ENCODE results near the gene ONECUT2. TPM values are rescaled to one million over a fixed set of nuclear protein-coding genes. Genes with fewer than 3 reads are reported as not detected.

ONECUT2 gene
- total RNA-seq, 1 donor = under 0.01 TPM

DNA sequence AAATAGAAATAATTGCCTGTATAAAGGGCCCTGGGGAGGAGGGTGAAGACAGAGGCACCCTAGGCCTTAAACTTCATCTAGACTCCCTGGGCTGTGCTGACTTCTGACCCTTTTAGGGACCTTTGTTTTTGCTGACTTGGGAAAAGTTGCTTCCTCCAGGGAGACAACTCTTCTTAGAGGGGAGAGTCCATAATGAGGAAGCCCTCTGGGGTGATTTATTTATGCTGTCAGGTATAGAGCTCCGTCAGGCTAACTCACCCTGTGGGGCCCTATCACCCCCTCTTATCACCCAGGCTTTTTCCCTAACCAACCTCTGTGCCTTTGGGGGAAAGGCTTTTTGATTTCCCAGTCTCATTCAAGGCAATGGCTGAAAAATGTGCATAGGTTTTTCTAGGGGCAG is 8.1 kb downstream of the ONECUT2 start:
- DNase-seq (ENCODE audit: low read depth in 2 of 3, low spot score in 2 of 3) = no peak

DNA sequence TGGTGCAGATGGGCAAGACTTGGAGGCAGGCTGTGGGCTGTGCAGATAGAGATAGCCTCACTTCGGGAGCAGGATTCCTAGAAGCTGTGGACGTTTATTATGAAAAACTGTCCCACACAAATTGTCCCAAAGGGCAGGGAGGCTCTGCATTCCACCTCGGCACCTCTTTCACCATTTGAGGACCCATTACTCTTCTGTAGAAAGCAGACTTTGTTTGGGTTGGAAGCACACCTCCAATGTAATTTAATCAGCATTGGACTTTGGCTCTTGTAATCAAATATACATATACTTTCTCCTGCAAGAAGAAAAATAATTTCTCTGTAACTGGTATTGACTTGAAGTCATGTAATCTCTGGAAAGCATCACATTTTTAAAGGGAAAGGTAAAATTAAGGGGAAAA is 8.5 kb downstream of the ONECUT2 start:
- no peak for DNase-seq (ENCODE audit: low read depth in 2 of 3, low spot score in 2 of 3)

DNA sequence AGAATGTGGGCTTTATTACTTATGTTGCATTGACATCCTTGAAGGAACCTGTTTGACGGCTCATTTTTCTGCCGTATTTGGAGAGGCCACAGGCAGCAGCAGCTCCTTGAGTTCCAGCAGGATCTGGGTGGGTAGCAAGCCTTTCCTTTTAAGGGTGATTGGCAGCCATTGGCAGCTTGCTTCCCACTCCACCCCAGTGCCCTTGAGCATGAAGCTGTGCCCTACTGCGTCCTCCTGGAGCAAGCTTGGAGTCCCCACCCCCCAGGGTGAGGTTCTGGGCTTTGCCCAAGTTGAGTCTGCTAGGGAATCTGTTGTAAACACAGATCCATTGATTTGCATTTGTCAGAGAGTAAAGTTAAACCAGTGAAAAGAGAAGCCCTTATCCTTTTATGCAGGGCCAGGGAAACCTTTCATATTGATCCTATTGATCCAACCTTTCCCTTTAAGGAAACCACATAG is 9.2 kb downstream of the ONECUT2 start:
- no peak for DNase-seq (ENCODE audit: low read depth in 2 of 3, low spot score in 2 of 3)

DNA sequence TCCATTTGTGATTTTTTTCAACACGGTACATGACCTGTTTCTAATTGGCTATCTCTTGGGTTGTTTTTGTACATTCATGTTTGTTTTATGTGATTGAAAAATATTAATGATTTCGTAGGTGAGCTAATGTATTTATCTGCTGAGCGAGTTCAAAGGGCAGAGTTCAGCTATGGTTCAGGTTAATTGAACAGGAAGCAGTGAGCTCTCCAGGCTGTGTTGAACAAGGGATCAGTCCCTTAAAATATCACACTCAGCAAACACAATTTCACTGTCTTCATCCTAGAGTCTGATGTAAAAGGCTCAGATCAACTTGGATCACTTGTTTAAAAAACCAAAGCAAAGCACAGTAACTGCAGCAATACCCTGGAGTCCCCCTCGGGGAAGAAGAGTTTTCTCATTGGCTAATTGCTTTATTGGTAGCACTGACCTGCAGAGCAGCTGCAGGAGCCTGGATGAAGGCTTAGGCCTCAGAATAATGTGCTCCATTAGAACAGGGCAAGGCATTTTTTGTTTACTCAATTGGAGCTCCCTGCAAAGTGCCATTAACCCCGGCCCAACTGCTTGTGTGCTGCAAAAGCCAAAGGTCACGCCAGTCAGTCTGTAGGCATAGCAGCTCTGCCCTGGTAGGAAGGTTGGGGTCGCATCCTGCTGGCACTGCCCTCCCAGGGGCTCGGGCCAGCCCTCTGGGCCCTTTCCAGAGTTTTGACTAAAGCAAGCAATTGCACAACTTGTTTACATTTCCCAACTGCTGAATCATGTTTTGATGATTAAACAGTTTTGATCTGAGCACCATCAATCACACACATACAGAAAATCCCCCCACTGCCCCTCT is 10.5 kb downstream of the ONECUT2 start:
- no peak for DNase-seq (ENCODE audit: low read depth in 2 of 3, low spot score in 2 of 3)

DNA sequence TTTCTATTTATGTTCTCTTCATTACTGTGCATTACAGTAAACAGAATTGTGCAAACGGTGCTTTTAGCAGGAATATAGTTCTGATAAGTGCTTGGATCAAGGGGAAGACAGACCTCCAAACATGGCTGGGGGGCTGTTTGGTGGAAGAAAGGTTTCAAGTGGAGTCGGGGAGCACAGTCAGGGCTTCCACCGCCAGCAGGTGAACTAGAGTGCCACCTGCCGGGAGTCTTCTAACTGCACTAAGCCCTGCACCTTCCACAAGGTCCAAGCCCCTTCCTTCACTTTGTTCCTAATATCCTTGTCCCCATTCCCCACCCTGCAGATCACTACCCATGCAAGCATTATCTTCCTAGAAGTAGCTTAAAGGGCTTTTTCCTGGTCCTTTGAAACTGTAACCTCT is 11.1 kb downstream of the ONECUT2 start:
- DNase-seq (ENCODE audit: low read depth in 2 of 3, low spot score in 2 of 3) = peak in 1 of 3 donors; percentile 49

DNA sequence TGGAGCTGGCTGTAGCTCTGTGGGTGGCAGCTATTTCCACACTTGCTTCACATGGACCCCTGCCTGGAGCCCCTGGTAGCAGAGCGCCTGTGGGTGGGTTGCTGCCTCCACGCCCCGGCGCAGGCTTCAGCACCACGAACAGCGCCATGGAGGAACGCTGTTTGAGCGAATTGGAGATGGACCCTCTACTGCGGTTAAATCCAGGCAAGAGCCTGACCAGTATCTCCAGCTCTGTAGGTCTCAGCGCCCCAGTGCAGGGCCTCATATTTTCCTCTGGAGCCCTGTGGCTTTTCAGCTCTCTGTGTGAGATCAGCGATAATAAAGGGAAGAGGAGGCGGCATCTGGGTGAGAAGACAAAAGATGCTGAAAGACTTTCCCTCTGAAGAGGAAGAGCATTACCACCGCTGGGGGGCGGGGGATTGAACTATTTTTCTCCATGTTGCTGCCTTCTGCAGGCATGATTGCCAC is 12.0 kb downstream of the ONECUT2 start:
- peak in 1 of 3 donors; percentile 72 for DNase-seq (ENCODE audit: low read depth in 2 of 3, low spot score in 2 of 3)

DNA sequence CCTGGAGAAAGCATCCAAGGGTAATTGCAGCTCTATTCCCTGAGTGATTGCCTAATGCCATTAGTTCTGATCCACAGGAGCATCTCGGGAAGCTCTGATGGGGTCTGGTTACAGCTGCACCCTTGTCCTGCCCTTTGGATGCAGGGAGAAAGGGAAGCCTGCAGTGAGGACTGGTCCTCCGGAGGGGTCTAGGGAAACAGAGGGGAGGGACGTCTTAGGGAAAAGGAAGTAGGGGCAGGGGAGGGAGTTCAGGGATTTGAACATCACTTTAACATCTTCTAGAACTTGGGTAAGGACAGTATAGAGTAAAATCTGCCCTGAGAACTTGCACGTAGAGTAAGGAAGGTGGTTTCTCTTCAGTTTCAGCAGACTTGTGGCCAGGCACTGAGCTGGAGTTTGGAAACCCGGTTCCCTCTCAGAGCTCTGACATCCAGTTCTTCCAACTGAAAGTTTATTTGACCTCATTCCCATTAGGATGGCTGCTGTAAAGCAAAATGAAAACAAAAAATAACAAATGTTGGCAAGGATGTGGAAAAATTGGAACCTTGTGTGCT is 20.5 kb downstream of the ONECUT2 start:
- no peak for DNase-seq (ENCODE audit: low read depth in 2 of 3, low spot score in 2 of 3)

DNA sequence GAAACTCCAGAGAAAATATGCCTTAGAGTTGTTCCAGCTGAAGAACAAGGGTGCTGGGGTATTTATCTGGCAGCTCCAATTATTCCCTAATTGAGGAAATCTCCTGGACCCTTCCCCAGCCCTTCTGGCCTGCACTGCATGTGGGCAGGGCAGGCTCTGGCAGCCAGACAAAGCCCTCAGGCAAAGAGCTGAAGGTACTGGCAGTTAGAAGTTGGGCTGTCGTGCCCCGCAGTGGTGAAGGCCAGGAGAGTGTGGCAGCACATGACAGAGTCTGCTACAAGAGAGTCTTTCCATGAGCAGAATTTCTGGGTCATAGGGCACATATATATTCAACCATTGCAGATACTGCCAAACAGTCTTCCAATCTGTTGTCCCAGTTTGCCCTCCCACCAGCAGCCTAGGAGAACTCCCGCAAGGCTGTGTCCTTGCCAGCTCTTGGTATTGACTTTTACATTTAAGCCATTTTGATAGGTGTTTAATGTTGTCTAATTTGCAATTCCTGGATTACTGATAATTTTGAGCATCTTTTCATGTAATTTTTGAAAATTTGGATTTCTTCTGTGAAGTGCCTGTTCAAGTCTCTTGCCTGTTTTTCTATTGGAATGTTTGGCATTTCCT is 26.6 kb downstream of the ONECUT2 start:
- no peak for DNase-seq (ENCODE audit: low read depth in 2 of 3, low spot score in 2 of 3)

DNA sequence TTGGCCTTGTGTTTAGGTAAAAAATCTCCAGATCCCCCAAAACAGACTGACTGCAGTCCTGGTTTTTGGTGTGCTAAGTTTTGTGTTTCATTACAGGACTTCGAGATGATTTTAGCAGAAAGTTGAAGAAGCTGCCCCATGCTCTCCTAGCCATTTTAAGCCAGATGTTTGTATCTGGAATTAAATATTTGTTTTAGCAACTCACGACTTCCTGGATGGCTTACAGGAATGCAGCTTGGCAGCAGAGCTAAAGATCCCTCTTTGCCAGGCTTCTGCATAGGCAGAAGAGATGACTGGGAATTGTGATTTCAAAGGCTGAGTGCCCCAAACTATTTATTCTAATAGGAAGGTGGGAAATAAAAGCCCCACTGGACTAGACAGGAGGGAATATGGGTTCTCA is 31.1 kb downstream of the ONECUT2 start:
- no peak for DNase-seq (ENCODE audit: low read depth in 2 of 3, low spot score in 2 of 3)

DNA sequence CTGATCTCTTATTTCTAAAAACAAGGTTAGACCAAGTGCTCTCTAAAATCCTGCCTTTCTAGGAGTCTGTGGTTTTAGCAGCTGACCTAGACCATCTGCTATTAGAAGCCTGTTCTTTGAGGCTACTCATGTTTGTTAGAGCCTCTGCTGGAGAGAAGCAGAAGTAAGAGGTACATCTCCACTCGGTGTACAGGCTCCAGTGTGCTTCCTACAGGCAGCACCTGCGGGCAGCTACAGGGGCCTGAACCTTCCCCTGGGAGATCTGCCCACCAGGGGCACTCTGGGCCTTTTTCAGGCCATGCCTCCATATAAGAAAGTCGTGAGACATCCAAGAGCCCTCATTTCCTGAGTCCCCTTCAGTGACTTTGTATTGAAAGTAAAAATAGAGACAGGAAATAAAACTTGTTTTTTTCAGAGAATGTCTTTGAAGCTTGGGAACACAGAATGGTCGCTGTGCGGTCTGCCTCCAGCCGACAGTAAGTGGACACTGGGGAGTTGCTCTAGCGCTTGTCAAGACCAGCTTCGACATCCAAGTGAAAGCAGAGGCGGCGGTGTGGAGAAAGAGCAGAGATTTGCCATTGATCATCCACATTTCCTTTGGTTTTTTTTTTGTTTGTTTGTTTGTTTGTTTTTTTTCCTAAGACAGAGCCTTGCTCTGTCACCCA is 31.7 kb downstream of the ONECUT2 start:
- DNase-seq (ENCODE audit: low read depth in 2 of 3, low spot score in 2 of 3) = no peak

DNA sequence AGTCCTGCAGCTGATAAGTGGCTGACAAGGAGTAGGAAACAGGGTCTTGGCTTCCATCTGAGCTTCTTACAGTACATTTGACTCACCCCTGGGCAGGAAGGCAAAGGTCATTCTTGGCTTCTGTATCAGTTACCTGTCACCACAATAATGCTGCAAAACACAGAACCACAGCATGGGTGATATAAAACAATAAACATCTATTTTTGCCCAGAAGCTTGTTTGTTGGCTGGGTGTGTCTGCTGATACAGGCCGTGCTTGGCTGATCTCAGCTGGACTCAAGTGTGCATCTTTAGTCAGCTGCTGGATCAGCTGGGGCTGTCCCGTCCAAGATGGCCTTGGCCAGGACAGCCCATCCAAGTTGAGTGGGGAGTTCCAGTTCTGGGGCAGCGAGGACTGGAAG is 34.7 kb downstream of the ONECUT2 start:
- DNase-seq (ENCODE audit: low read depth in 2 of 3, low spot score in 2 of 3) = no peak

DNA sequence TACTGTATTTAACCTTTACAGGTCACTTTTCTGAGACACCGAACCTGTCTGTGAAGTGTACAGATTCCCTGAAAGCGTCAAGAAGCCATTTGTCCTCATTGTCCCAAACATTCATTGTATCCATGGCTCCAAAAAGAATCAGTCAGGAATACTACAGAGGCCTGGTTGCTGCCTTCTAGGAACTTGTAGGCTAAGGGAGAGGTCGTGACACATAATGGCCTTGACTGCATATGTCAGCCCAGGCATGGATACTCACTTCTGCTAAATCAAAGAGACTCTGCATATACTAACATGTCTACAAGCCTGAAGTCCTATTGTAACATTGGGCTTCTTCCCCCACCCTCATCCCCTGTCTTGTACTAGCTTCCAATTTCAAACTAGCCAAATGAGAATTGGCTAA is 40.2 kb downstream of the ONECUT2 start:
- DNase-seq (ENCODE audit: low read depth in 2 of 3, low spot score in 2 of 3) = no peak

DNA sequence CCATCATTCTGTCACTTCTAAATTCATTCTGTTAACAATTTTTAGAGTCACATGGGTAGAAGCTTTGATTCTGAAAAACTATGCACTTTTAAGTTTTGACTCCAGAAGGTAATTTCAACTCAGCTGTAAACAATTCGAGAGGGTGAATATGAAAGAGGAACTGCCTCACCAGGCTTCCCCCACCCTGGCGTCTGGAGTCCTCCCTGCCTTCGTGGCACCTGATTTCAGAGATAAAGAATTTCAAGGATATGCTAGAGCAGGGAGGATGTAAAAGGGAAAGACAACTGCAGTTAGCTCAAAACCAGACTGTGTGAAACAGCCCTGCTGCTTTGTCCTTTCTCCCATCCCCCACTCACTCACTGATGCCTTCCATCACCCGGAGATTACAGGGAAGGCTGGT is 40.7 kb downstream of the ONECUT2 start:
- peak in 1 of 3 donors; percentile 23 for DNase-seq (ENCODE audit: low read depth in 2 of 3, low spot score in 2 of 3)

DNA sequence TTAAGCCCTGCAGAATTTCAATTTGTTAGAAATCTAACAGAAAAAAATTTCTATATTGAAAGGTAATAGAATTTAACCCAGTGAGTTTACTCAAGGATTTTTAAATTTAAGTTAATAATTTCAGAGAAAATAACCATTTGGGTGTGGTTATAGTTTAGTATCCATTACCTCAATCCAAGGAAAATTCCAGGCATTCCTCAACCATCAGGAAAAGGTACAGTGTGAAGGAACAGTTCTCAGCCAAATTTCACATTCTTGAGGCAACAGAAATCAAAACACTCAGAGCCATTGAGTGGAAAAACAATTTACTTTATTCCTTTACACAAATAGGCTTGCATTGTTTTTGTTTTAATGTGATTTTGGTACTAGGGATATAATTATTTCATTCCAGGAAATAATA is 45.6 kb downstream of the ONECUT2 start:
- no peak for DNase-seq (ENCODE audit: low read depth in 2 of 3, low spot score in 2 of 3)

DNA sequence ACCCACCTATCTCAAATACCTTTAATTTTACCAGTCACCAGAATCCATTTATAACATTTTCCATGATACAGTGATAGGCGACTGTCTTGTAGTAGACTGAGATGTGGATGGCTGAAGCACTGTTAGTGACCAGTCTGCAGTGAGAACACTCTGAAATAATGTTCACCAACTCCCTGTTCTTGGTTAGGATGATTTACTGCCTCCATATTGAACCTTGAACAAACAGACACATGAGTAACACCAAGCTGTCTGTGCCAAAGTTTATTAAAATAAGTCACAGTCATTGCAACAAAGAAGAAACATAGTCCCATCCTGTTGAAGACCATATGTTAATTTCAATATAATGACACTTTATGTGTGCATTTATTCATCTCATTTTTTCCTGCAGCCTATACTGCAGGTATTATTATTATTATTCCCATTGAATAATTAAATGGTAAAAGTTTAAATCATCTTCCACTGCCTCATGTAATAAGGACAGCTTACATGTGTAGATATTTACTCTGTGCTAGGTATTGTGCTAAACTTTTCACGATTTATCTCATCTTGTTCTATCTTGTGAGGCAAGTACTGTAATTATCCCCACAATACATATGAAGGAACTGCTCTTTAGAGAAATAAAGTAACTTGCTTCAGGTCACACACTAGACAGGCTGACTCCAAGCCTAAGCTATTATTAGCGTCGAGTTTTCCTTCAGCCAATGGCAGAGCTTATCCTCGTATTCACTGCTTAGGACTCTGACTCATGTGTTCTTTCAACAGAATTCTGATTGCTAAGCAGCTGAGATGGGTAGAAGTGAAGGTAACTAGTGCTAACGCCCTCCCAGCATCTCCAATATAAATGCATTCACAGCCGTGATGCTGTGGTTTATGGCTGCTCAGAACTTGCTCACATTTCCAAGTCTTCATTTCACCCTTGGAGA is 62.5 kb downstream of the ONECUT2 start:
- DNase-seq (ENCODE audit: low read depth in 2 of 3, low spot score in 2 of 3) = no peak

DNA sequence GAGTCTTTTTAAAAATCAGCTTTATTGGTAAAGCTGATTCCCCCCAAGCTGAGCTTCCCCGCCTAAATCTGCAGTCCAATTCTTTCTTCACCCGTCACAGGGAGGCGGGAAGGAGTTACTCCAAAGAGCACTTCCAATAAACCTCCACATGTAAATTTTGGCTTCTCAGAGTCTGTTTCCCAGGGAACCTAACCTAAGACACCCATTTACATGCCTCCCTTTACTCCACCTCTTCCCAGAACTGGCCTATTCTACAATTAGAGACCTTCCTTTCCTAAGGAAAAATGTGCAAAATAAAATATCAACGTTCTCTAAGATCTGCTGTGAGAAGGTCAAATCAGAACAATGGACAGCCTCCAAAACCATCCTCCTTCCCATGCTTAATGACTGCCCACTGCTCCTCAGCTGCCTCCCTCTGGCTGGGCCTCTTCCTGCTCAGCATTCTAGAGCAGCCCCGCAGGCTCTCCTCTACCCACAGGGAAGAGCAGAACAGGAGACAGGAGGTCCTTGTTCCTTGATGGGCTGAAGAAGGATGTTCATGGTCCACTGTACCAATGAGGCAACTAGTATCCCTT is 63.6 kb downstream of the ONECUT2 start:
- DNase-seq (ENCODE audit: low read depth in 2 of 3, low spot score in 2 of 3) = no peak

DNA sequence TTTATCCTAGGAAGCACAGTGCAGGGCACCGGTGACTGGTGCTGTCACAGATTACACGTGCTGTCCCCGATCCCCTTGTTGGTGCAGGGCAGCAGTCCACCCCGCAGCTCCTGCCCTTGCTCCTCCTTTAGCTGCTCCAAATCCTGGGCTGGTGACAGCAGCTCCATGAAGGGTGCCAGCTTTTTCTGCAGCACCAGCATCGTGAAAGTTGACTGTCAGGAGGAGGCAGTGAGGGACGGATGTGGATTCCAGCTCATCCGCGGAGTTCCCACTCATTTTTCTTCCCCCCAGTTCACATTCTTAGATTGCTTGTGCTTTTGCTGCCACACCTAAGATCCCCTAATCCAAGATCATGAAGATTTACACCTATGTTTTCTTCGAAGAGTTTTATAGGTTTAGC is 67.5 kb downstream of the ONECUT2 start:
- no peak for DNase-seq (ENCODE audit: low read depth in 2 of 3, low spot score in 2 of 3)

DNA sequence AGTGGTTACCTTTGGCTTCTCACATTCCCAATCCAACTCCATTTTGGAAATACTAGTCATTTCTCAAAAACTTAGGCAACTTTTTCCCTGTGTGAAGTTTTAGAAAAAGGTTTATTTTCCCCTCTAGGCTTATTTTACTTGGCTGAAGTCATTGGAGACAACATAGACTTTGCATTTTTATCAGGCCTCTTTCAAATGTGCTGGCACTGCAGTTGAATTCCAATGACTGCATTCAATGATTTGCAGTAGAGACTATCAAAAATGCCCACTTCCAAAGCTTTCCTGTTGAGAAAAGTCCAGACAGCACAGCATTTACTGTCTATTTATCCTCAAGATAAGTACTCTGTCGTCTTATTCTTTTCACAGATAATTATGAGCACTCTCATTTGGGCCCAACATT is 70.1 kb downstream of the ONECUT2 start:
- DNase-seq (ENCODE audit: low read depth in 2 of 3, low spot score in 2 of 3) = no peak

DNA sequence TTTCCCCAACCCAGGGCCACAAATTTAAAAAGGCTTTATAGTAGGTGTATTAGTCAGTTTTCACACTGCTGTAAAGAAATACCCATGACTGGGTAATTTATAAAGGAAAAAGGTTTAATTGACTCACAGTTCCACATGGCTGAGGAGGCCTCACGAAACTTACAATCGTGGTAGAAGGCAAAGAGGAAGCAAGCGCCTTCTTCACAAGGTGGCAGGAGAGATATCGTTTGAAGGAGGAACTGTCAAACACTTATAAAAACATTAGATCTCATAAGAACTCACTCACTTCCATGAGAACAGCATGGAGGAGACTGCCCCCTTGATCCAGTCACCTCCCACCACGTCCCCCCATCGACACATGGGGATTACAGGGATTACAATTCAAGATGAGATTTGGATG is 80.9 kb downstream of the ONECUT2 start:
- DNase-seq (ENCODE audit: low read depth in 2 of 3, low spot score in 2 of 3) = peak in 2 of 3 donors; percentile 12 to 62

DNA sequence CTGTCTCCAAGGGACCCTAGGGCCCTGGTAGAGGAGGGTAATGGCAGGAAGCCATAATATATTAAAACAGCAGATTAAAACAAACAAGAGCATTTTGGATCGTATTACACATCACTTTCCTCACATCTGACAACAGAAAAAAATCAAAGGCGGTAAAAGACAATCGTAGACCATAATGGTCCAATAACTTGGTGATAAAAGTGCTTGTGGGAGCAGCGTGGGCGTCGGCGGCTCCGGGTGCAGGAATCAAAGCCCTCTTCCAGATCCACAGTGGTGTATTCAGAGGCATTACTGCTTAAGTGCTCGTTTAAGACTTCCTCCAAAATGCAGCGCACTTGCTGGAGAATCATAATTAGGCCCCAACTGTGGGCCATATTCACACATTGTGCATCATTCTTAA is 83.4 kb downstream of the ONECUT2 start:
- DNase-seq (ENCODE audit: low read depth in 2 of 3, low spot score in 2 of 3) = no peak

Measured in hematopoietic multipotent progenitor cell (in vitro differentiated cells).